DMS79 (cell line): ENCODE results near the gene GRHPR.

ENCODE experiments used
- DNase-seq: peaks from one replicate; lab custom pipeline; 2025; lab: John Stamatoyannopoulos, UW

GRHPR gene

DNA sequence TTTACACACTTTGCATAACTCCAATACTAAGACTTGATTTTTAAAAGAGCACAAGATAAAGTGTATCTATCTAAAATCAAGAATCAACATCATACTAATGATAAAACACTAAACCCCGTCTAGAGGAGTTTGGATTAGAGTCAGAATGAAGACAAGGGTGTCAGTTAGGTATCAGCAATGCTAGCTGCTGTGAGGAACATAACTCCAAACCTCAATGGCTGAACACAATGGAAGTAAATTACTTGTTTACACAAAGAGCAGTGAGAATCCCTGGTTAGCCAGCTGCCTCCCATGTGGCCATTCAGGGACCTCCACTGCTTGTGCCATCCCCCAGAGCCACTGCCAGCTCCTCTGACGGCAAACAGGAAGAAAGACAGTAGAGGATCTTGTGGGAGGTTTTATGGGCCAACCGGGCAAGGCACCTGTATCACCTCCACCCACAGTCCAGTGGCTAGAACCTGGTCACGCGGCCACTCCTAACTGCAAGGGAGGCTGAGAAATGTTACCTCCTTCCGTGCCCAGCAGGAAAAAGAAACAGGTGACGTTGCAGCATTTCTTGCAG lies 24.0 kb upstream of the GRHPR start:
- DNase-seq = no peak

DNA sequence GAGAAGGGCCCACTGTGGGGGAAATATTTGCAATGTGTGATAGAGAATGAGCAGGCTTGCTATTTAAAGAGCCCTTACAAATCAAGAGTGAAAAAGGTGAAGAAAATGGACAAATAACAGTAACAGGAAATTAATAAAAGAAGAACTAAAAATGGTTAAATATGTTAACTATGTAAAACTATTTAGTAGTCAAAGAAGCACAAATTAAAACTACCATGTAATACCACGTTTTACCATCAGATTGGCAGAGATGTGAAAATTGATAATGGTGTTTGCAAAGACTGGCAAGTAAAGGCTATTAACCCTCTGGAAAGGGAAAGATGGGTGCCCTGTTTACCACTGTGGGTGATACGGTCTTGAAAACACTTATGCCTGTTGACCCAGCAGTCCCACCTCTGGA lies 23.2 kb upstream of the GRHPR start:
- no peak for DNase-seq

DNA sequence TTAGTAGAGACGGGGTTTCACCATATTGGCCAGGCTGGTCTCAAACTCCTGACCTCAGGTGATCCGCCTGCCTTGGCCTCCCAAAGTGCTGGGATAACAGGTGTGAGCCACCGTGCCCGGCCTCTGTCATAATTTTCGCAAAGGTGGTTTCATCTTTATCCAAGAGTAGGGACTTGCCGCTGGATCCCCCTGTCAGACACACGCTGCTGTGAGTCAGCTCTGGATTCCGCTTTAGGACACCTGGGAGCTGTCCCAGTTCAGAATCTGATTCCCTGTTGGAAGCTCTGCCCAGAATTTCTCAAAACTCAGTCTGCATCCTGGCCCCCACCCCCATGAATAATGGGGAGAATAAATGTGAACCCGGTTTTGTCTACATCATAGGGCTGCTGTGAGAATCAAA lies 17.9 kb upstream of the GRHPR start:
- DNase-seq = no peak

DNA sequence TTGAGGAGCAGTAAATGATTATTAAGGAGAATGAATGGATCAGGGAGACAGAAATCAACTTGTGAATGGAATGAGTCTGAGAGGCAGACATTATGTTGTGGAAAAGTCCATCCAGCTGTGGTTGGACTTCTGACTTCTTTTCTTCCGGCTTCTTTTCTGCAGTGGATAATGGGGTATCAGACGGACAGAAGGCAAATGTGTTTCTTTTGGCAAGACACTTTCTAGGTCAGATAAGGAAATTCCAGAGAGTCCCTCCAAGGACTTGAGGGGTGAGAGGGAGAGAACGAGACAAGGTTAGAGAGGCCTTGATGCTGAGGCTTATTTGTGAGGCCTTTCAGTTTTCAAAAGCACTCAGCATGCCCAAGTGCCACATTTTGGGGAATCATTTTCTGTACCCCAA lies 17.1 kb upstream of the GRHPR start:
- DNase-seq = no peak

DNA sequence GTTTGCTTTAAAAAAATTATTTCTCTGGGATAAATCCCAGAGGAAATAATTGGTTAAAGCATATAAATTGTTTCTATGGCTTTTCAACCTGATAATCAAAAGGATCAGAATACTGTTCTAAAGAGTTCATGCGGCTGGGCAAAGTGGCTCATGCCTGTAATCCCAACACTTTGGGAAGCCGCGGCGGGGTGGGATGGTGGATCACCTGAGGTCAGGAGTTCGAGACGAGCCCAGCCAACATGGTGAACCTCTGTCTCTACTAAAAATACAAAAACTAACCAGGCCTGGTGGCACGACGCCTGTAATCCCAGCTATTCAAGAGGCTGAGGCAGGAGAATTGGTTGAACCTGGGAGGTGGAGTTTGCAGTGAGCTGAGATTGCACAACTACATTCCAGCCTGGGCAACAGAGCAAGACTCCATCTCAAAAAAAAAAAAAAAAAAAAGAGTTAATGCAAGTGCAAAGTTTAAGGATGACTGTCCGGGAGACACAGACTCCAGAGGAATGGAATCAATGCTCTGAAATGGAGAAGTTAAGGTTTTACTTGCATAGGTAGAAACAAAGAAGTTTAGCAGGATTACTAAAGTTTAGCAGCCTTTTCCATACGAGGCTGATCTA lies 16.6 kb upstream of the GRHPR start:
- DNase-seq = no peak

DNA sequence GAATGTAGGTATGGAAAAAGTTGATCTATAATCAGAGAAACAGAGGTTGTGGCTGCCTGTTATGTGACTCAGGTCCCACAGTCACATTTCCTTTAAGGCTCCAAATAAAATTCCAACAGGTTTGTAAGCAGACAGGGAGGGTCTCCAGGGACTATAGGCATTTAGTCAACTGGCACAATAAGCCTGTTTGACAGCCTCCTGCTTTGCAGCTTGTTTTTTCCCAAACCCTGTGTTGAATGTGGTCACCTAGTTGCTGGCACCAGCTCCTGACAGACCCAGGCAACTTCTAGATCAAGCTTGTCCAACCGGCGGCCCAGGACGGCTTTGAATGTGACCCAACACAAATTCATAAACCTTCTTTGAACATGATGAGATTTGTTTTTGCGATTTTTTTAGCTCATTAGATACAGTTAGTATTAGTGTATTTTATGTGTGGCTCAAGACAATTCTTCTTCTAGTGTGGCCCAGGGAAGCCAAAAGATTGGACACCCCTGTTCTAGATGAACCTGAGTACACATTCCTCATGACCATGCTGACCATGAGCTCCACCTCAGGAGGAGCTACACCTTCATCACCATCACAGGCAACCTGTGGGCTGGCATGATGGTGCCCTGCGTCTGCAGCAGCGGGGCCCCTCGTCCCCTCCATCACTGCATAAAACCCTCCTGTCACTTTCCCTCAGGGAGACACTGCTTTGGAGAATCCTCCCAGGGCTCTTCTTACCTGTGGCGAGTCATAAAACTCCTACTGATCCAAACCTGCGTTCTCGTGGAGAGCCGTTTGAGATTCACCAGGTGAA lies 15.7 kb upstream of the GRHPR start:
- no peak for DNase-seq

DNA sequence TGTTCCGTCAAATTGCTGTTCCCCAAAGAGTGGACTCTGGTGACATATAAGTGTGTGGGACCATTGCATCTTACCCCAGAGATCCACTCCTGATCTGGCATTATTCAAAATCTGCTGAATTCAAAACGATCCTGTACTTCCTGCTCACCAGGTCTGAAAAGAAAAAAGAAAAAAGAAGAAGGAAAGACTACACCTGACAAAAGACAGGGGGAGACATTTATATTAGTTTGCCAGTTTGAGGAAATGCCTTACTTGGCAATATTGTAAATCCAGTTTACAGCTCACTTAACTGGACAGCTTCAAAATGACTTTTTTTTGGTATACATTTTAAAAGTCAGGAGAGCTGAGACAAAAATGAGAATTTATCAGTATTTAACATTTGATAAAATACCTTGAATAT lies 15.0 kb upstream of the GRHPR start:
- no peak for DNase-seq

DNA sequence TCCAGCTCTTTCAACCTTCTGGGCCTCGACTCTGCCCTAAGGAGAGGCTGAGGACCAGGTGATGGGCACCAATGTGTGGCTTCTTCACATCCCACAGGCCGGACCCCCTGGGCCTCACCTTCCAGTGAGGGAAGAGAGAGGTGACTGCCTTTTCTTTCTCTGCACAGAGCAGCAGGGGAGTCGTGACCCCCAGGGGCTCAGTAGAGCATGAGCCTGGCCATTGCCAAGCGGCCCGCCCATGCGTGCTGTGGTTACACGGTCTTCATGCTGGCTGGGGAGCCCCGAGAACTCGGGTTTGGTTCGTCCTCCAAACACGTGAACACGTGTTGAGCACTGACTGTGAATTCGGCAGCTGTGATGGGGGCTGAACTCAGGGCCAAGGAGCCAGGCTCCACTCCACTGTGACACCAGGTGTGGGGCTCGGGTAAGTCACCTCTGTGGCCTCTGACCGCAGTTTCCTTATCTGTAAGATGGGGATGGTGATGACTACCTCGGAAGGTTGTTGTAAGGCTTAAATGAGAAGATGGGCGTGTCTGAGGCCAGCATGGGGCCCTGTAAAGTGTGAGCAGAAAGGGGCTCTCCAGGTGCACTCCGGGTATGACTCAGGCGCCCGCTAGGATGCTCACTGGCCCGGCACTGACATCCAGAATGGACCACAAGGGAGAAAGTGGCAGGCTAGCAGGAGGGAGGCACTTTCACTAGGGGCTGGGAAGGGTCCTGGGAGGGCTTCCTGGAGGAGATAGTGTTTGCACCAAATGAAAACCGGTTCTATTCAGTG lies 13.4 kb upstream of the GRHPR start:
- no peak for DNase-seq

DNA sequence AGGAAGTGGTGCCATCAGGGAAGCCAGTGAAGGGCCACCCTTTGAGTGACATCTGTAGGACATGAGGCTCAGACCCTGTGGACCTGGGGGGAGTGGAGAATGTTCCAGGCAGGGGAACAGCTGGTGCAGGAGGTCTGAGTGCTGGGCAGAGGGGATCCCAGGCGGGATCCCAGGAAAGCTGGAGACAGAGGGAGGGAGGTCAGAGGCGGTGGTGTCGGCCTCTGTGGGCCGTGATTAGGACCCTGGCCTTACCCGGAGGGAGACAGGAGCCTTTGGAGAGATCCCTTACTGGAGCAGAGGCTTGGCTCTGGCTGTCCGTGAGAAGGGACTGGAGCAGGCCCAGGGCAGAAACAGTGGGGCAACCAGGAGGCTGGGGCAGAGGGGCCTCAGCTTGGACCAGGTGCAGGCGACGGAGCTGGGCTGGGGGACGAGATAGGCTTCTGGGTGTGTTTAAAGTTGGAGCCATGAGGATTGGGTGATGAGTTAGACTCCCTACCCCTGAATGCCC lies 12.1 kb upstream of the GRHPR start:
- no peak for DNase-seq

DNA sequence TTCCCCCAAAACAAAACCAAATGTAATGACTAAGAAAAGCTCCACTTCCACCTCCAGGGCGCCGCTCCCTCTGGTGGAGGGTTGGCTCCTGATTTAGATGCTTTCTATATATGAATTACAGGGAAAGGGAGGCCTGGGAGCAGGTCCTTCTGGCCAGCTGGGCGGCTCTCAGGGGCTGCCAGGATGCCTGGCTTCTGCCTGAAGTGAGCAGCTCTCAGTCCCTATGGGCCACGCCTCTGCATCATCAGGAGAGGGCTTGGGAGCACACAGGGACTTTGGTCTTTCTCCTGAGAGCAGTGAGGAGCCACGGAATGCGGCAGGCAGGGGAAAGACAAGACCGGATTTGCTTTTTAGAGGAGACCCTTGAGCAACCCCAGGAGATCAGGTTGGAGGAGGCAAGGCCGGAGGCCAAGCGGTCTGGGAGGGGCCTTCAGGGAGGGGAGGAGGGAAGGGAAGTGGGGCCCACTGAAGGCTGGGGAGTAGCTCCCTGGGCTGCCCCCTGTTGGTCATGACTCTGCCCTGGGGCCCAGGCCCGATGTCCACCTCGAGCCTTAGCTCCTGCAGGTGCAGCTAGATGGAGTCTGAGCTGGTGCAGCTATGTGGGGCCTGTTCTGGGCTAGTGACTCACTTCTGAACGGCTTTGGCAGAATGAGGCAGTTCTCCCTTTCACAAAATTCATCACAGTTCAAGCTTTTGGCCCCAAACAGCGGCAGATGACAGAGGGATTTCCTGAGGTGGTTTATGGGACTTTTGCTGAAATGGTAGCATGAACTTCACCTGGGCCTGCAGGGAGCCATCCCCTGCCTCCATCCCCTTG lies 11.3 kb upstream of the GRHPR start:
- DNase-seq = no peak

DNA sequence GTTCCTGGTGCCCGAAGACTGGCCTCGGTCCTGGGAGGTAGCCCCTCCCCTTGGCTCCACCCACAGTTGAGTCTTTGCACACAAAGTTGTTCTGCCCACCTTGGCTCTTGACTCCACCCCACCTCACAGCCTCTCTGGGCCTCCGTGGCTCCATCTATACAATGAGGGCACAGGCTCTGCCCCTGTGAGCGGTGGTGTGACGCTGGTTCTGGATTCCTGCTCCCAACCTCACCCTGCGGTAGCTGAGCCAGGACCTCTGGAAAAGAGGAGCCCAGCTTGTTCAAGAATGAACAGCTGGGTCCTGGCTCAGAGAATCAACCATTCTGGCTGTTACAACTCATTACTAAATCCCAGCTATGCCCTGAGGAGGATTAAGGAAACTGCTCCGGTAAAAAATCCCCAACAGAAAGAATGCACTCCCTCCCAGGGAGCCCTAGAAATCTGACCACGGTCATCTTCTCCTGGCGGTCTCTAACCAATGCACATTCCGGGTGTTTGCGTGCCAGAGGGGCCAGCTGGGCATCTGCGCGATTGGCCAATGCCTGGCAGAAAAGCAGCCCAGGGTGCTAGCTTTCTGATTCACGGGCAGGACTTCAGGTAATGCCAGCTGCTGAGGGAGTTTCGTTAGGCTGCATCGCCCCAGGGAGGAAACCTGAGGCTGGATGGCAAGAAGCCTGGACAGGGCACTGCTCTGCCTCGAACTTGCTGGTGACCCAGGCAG lies 9.9 kb upstream of the GRHPR start:
- no peak for DNase-seq

DNA sequence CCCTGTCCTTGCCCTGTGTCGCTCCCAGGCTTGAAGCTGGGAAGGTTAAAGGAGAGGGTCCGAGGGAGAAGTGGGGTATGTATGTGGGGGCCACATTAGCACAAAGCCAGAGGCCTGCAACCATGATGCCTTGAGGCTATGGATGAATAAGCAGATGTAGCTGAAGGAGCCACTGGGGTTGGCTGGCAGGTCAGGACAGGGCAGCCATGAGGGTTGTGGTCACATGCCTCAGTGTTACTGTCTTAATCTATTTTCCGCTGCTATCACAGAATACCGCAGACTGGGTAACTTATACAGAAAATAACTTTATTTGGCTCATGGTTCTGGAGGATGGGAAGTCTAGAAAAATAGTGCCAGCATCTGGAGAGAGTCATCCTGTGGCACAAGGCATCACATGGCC lies 9.2 kb upstream of the GRHPR start:
- no peak for DNase-seq

DNA sequence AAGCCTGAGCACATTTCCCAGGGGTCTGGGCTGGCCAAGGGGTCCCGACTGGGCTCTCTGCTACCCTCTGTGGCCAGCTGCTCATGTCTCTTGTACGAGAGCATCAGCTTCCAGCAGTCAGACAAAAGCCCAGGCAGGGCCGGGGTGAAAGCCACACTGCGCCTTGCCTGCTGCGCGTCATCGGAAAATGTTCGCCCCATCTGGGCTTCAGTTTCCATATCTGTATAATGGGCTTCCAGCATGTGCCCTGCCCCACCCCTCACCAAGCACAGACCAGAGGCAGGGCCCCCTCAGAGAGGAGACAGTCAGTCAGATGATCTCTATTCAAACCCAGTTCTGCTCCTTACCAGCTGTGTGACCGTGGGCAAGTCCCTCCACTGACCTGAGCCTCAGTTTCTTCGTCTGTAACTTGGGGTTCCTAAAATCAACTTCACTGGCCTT lies 8.0 kb upstream of the GRHPR start:
- no peak for DNase-seq

DNA sequence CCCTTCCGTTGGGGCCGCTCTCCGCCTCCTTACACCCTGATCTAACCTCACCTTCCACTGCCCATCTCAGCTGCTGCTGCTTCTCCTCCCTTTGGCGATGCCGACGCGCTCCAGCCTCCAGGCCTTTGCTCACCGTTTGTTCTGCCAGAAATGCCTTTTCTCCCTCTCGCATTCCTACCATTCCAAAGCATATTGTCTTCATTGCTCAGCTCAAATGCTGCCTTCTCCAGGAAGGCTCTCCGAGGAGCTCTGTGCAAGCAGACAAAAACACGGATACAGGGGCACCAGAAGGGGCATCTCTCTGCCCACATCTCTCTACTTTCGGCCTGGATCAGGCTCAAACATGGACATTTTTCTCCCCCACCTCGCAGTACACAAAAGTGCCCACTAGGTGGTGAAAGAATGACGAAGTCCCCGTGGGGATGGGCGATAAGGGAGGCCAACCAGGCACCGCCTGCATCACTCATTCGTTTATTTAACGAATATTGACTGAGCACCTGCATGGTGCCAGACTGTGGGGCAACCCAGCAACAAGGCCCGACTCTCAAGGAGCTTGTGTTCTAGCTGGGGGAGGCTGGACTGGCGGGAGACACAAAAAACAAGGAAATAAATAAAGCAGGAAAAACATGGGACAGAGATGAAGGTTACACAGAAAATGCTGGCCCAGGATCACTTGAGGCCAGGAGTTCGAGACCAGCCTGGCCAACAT lies 7.3 kb upstream of the GRHPR start:
- DNase-seq = no peak

DNA sequence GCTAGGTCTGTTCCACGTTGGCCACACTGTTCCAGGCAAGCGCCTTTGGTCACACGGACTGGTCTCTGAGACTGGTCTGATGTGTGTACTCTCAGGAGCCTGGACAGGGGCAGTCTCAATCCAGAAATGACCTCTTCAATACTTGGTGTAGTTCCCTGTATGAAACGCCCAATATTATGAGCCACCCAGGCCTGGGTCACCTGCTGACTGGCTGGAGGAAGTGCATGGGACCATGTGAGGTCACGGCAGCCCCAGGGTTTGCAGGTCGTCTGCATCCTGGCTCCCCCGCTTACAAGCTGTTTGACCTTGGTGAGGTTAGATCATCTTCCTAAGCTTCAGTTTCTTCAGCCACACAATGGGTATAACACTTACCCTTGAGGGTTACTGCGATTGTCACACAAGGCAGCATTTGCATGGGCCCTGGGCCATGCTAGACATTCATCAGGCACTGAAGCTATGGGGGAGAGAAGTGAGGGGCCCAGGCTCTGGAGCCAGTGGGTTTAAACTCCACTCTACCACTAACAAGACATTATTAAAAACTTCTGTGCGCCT lies 5.2 kb upstream of the GRHPR start:
- DNase-seq = no peak

DNA sequence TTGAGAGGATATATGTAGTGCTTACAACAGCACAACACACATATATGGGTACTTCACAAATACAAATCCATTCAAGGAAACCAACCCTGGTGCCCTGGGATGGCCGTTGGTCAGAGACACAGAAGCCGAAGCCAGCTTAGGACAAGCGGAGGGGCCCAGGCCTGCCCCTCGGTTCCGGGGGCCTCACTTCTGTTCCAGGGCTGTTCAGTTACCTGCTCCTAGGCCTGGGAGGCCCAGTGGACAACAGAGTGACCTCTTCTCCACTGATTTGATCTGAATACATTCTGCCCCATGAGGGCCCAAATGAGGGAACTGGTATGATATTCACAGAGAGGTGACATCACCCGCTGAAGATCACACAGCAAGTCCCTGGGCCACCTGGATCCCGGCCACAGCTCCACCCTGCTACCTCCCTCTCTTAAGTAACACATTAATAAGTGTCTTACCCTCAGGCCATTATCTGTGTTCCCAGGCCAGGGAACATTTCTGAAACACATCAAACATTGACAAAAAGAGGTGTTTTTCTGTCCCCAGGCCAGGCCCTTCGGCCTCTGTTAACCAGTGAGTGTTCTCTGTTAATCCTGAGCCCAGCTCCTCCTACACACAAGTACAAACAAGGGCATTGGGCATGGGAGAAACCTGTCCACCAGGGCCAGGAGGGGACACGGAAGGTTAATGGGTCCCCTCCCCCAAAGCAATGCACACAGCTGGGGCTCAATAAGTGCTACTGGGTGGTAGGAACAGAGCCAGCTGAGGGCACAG lies 4.5 kb upstream of the GRHPR start:
- DNase-seq = no peak

DNA sequence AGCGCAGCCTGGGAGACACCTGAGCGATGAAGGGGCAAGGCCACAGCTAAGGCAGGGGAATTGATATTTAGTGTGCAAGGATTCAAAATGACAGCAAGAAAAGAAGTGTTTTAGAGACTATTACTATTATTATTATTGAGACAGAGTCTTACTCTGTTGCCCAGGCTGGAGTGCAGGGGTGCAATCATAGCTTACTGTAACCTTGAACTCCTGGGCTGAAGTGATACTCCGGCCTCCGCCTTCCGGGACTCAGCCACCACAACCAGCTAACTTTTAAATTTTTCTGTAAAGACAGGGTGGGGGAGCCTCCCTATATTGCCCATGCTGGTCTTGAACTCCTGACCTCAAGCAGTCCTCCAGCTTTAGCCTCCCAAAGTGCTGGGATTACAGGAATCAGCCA lies 3.3 kb upstream of the GRHPR start:
- no peak for DNase-seq

DNA sequence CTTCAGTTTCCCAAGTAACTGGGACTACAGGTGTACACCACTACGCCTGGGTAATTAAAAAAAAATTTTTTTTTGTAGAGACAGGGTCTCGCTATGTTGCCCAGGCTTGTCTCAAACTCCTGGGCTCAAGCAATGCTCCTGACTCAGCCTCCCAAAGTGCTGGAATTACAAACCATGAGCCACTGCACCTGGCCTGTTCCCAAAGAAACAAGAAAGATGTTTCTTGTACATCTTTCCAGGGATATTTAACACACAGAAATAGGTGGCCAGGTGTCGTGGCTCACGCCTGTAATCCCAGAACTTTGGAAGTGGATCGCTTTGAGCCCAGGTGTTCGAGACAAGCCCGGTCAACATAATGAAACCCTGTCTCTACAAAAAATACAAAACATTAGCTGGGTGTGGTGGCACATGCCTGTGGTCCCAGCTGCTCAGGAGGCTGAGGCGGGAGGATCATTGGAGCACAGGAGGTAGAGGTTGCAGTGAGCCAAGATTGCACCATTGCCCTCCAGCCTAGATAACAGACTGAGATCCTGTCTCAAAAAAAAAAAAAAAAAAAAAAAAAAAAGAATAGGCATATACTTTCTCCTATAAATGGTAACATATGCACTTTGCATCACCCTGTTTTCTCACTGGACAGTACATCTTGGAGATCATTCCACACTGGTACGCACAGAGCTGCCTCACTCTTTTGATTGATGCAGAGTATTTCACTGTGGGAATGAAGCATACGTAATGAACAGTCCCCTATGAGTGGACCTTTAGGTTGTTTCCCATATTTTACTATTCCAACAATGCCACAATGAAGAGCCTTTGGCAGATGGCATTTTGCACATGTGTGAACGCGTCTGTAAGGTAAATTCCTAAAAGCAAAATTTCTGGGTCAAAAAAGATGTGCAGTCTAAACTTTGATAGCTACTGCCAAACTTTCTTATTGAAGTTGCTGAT lies 2.0 kb upstream of the GRHPR start:
- no peak for DNase-seq
